RCC 7860 (cell line): ENCODE results near the gene AVPR1A.

Experiments
- DNase-seq: peaks from one replicate; pipeline ENCODE4 v3.0.0-alpha.2; 2015; ENCODE audit warnings: low spot score
- FAIRE-seq: peaks from 2 replicates; lab custom pipeline; 2012; peaks lifted over from hg19 to GRCh38; lab: Jason Lieb, UNC

The AVPR1A gene

GRCh38 chr12:63095369-63095980 is 55.5 kb downstream of the AVPR1A start:
- no peak for FAIRE-seq

GRCh38 chr12:63093711-63094110 is 57.3 kb downstream of the AVPR1A start:
- DNase-seq (peak; percentile 24), FAIRE-seq (no peak)

More at GRCh38 chr12:63095369-63095980, 55.5 kb downstream of the AVPR1A start:
- DNase-seq = no peak

GRCh38 chr12:63093084-63093483 is 57.9 kb downstream of the AVPR1A start:
- no peak for FAIRE-seq

More at GRCh38 chr12:63093084-63093483, 57.9 kb downstream of the AVPR1A start:
- no peak for DNase-seq
